WTC11 (cell line): Measurements from ENCODE around the gene ADGRA1. TPM values are rescaled to one million over a fixed set of nuclear protein-coding genes. Genes with fewer than 3 reads are reported as not detected.
A peak's percentile ranks its signal among the peaks of the same experiment; 100 is the strongest.

Experiments
- ATAC-seq: fragments of 200-7000 bp; cut with Tn5 transposase; 2 replicates; pipeline ENCODE4 v1.10.0; 2021; ENCODE audit warnings: mild to moderate bottlenecking, moderate library complexity
- CTCF ChIA-PET: fragments of 300-600 bp; sonication (Branson Sonifier 250); formaldehyde crosslinking; loops from one replicate; lab custom pipeline; 2021; ENCODE audit warnings: antibody characterized with exemption; lab: Charles Lee
- POLR2A ChIA-PET: fragments of 350-600 bp; sonication (Branson Sonifier 250); formaldehyde crosslinking; loops from one replicate; lab custom pipeline; 2021; ENCODE audit warnings: antibody characterized with exemption; lab: Charles Lee
- DNase-seq: peaks from one replicate; pipeline ENCODE4 v3.0.0; 2021; ENCODE audit warnings: low spot score
- H3K27ac Mint-ChIP-seq: 2 replicates; pipeline ENCODE4 v1.8.0; 2021; ENCODE audit warnings: mixed read lengths
- H3K27me3 Mint-ChIP-seq: 2 replicates; pipeline ENCODE4 v1.8.0; 2021; ENCODE audit warnings: low read depth, mild to moderate bottlenecking, moderate library complexity, mixed read lengths
- H3K36me3 Mint-ChIP-seq: 2 replicates; pipeline ENCODE4 v1.8.0; 2021; ENCODE audit warnings: mixed read lengths
- H3K4me1 Mint-ChIP-seq: 2 replicates; pipeline ENCODE4 v1.8.0; 2022; ENCODE audit warnings: mixed read lengths
- H3K4me3 Mint-ChIP-seq: 2 replicates; pipeline ENCODE4 v1.8.0; 2021; ENCODE audit warnings: mild to moderate bottlenecking, moderate library complexity, mixed read lengths
- H3K9me3 Mint-ChIP-seq: 2 replicates; pipeline ENCODE4 v1.8.0; 2021; ENCODE audit warnings: mixed read lengths
- CDX4 ChIP-seq: fragments of 250-450 bp; sonication (Bioruptor Pico); IDR thresholded peaks from 2 replicates; pipeline ENCODE4 v1.9.0; 2021; ENCODE audit warnings: moderate library complexity, mild to moderate bottlenecking, inconsistent platforms, borderline replicate concordance
- E2F1 ChIP-seq: sonication (generic); formaldehyde crosslinking; IDR thresholded peaks from 2 replicates; pipeline ENCODE4 v1.8.0; 2022; ENCODE audit warnings: mild to moderate bottlenecking, missing genetic modification reagents
- GABPB1 ChIP-seq: sonication (generic); formaldehyde crosslinking; IDR thresholded peaks from 2 replicates; pipeline ENCODE4 v1.8.1; 2023; ENCODE audit warnings: mild to moderate bottlenecking, missing genetic modification reagents
- JUN ChIP-seq: sonication (generic); formaldehyde crosslinking; IDR thresholded peaks from 2 replicates; pipeline ENCODE4 v1.8.0; 2023; ENCODE audit warnings: mild to moderate bottlenecking, missing genetic modification reagents
- NFE2L1 ChIP-seq: sonication (generic); formaldehyde crosslinking; IDR thresholded peaks from 2 replicates; pipeline ENCODE4 v1.8.1; 2023; ENCODE audit warnings: missing genetic modification reagents
- NR2C2 ChIP-seq: sonication (generic); formaldehyde crosslinking; IDR thresholded peaks from 2 replicates; pipeline ENCODE4 v1.8.0; 2022; ENCODE audit warnings: mild to moderate bottlenecking, missing genetic modification reagents
- RORB ChIP-seq: fragments of 250-450 bp; sonication (Bioruptor Pico); IDR thresholded peaks from 2 replicates; pipeline ENCODE4 v1.9.0; 2021; ENCODE audit warnings: mild to moderate bottlenecking
- SMAD3 ChIP-seq: sonication (generic); formaldehyde crosslinking; IDR thresholded peaks from 2 replicates; pipeline ENCODE4 v1.8.0; 2022; ENCODE audit warnings: missing genetic modification reagents, mild to moderate bottlenecking, borderline replicate concordance
- STAT6 ChIP-seq: sonication (generic); formaldehyde crosslinking; conservative IDR thresholded peaks from 2 replicates; pipeline ENCODE4 v1.8.1; 2023; ENCODE audit warnings: mild to moderate bottlenecking, low read depth, missing genetic modification reagents, moderate library complexity
- ZNF121 ChIP-seq: sonication (generic); formaldehyde crosslinking; IDR thresholded peaks from 2 replicates; pipeline ENCODE4 v1.8.0; 2023; ENCODE audit warnings: missing genetic modification reagents
- ZNF219 ChIP-seq: sonication (generic); formaldehyde crosslinking; IDR thresholded peaks from 2 replicates; pipeline ENCODE4 v1.8.0; 2023; ENCODE audit warnings: missing genetic modification reagents, mild to moderate bottlenecking, borderline replicate concordance
- ZNF532 ChIP-seq: fragments of 250-450 bp; sonication (Bioruptor Pico); IDR thresholded peaks from 2 replicates; pipeline ENCODE4 v1.9.0; 2021; ENCODE audit warnings: mild to moderate bottlenecking, borderline replicate concordance
- ZNF671 ChIP-seq: fragments of 250-450 bp; sonication (Bioruptor Pico); IDR thresholded peaks from 2 replicates; pipeline ENCODE4 v1.8.0; 2021; ENCODE audit warnings: mild to moderate bottlenecking
- total RNA-seq: library from RNA; stranded (reverse); gene quantifications from 3 replicates; pipeline ENCODE4 v1.2.3, GENCODE V29; 2021

Gene ADGRA1
- total RNA-seq, 1 experiment from 2014 or later = 0.20 TPM

- CTCF ChIA-PET = no interaction called here
- peaks cover 27% of the 10 kb centered on the region for H3K9me3 Mint-ChIP-seq
- H3K4me1 Mint-ChIP-seq = peaks cover 21% of the 10 kb centered on the region
- no peak overlapping the region for H3K4me3 Mint-ChIP-seq
- DNase-seq = no peak
- POLR2A ChIA-PET = no interaction called here
- H3K36me3 Mint-ChIP-seq = peaks cover 18% of the 10 kb centered on the region
- ATAC-seq = no peak
- TF ChIP-seq RORB (CRISPR knock-in tag) (no peak), ZNF121 (CRISPR knock-in tag) (peak; percentile 84), NFE2L1 (no peak)
- TF ChIP-seq, all 79 proteins: peak for 1
- H3K27ac Mint-ChIP-seq = peak overlapping the region; percentile 23; the same call in 1 of the 2 replicates
- peaks cover 6% of the 10 kb centered on the region for H3K27me3 Mint-ChIP-seq
These were observed 17.4 kb downstream of the ADGRA1 start for GRCh38 chr10:133104963-133105640.

- Mint-ChIP-seq H3K9me3 (peaks cover 27% of the 10 kb centered on the region), H3K36me3 (peaks cover 18% of the 10 kb centered on the region), H3K27me3 (peaks cover 6% of the 10 kb centered on the region), H3K4me1 (peaks cover 15% of the 10 kb centered on the region), H3K27ac (no peak overlapping the region), H3K4me3 (no peak overlapping the region)
- ATAC-seq (no peak), DNase-seq (no peak)
- no peak for TF ChIP-seq ZNF671 (CRISPR knock-in tag)
- no peak for TF ChIP-seq GABPB1
- TF ChIP-seq NR2C2 (CRISPR knock-in tag) = no peak
- no peak for TF ChIP-seq ZNF532 (CRISPR knock-in tag)
- TF ChIP-seq JUN = no peak
- no peak for TF ChIP-seq ZNF219 (CRISPR knock-in tag)
- TF ChIP-seq E2F1 = no peak
- no peak for TF ChIP-seq SMAD3
- no peak for TF ChIP-seq CDX4
- TF ChIP-seq STAT6 (CRISPR knock-in tag) = no peak
- CTCF ChIA-PET = interaction anchor here (1.0 kb wide), 1 partner anchor 19 kb away, joined by 4 read pairs; no protein-coding TSS in a partner anchor
- POLR2A ChIA-PET = no interaction called here
These were observed 18.1 kb downstream of the ADGRA1 start for GRCh38 chr10:133105686-133106390.
